Measurements from ENCODE around the gene NDUFS6.
A peak's percentile ranks its signal among the peaks of the same experiment; 100 is the strongest.

NDUFS6 gene

DNA sequence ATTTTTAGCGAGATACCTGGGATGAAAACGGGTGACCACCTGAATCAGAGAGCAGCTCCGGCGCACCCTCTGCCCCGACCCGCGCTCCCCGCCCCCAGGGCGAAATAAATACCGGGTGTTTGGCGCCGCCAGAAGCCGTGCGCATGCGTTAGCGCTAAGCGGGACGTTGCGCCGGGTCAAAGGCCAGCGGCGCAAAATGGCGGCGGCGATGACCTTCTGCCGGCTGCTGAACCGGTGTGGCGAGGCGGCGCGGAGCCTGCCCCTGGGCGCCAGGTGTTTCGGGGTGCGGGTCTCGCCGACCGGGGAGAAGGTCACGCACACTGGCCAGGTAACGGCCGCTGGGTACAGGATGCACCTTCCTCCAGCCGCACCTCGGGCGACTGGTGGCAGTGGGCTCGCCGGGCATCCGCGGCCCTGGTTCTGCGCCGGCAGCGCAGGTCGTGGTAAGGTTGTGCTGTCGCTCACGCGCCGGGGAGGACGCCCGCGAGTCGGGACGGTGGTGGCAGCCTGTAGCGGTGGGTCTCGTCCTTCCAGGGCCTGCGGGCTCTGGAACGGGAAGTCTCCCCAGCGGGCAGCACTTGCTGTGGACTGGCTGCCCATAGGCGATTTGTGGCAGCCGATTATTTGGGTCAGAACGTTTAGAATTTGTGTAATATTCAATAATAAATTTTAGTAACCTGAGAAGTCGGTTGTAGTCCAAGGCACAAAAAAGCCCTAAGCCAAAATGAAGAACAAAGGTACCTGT lies at the start of gene NDUFS6:
NDUFS6 (plus strand) TSS at position 186 of the 745 bp plus-strand sequence; CDS start at position 197, 11 bp downstream.
- DNase-seq: peak; percentile 44

DNA sequence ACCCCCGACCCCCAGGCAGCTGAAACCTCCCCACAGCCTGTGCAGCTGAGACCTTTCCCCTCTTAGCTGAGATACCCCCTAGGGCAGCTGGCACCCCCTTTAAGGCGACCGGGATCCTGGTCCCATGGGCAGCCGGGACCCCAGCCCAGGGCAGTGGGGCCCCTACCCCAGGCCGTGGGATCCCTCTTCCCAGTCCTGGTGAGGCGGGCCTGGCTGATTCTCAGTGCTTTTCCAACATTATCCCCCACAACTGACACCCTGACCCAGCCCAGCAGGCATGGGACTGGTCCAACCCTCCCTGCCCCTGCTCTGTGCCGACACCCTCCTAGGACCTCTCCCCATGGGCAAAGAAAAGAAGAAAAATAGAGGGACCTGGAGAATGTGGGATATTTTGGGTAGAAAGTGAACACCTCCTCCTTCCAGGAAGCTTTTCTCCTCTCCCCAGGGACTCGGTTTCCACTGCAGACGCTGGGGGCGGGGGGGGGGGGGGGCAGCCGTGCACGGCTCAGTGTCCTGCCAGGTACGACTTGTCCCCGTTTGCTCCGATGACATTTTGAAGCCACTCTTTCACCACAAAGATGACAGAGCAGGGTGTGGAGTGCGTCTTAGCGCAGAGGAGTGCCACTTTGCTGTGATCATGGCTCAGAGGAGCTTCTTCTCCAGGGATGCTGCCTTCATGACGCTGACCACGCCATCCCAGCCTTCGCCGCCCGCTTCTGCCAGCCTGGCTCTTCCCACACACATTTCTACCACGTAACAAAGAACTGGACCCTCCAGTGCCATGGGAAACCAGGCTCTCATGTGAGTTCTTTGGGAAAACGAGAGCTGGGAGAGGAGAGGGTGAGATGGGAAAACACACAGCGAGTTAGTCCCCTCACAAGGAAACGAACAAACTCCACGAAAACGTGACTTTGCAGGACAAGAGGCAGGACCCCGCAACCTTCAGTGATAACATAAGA lies 49.1 kb upstream of the NDUFS6 start:
- no peak for DNase-seq

DNA sequence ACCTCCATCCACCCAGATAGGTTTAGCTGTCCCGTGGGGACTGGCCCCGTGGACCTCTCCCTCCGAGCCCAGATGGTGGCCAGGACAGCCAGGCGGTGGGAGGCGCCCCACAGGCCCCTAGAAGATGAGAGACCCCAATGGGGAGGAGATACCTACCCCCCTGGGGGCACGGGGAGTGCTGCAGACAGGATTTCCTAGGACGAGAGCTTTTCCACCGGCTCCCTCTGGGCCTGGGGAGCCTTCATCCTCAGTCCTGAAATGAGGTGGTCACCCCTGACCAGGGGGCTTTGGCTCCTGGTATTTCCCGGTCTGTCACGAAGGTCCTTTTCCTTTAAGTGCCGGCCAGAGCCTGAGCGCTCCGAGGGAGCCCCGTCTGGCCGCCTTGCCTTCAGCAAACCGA lies 48.3 kb upstream of the NDUFS6 start:
- DNase-seq: no peak

DNA sequence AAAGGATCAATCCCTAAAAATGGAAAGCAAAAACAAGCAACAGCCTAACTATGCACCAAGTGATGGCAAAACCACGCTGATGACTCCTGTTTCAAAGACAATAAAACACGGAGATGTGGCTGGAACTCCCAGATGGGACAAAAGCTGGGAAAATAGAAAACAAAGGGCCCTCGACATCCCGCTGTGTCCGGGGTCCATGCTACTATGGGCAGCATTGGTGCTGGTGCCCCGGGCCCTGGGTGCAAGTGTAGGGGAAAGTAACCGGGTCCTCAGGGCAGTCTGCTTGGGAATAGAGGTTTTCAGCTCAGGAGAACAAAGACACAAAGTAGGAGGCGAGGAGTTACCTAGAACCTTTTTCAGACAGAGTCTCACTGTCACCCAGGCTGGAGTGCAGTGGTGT lies 47.7 kb upstream of the NDUFS6 start:
- no peak for DNase-seq

DNA sequence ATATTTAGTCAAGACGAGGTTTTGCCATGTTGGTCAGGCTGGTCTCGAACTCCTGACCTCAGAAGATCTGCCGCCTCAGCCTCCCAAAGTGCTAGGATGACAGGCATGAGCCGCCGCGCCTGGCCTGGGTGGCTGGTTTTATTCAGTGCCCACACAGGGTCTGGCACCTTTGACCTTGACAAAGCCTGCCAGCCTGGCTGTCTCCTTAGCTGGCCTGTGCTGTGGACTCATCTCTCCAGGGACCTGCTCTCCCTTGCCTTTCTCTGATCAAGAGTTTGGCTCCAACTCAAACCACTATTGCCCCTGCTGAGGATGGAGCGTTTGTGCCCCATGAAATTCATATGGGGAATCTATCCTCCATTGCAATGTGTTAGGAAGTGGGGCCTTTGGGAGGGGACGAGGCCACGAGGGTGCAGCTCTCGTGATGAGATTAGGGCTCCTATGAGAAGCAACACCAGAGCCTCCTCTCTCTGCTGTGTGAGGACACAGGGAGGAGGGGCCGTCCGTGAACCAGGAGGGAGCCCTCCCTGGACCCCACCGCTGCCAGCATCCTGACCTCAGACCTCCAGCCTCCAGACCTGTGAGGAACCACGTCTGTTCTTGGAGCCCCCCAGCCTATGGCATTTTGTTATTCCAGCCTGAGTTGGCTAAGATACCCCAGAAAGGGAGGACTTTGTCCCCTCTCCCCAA lies 46.5 kb upstream of the NDUFS6 start:
- DNase-seq: no peak

DNA sequence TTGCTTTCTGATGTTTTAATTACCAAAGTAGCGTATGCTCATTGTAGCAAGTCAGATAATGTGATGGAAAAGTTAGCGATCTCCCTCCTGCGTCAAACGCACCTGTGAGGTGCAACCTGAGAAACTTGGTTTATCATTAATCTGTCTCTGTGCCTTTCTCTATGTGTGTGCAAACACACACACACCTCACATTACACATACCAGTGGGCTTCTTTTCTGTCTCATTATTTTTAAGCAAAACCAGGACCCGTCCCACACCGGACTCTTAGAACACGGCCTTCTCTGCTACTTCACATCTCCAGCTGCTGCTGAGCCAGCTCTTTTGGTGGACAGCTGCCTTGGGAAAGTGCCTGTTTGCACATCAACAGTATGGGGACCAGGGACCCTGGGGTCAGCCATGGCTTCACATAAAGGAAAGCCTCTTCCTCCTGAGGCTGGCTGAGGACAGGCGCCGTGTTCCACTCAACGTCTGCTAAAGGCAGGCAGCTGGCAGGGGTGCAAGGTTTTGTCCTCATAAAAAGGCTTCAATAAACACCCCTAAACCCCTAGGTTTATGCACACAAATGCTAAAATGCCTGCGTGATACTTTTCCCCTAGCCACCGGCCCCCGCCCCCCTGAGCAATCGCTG lies 45.8 kb upstream of the NDUFS6 start:
- DNase-seq: no peak

DNA sequence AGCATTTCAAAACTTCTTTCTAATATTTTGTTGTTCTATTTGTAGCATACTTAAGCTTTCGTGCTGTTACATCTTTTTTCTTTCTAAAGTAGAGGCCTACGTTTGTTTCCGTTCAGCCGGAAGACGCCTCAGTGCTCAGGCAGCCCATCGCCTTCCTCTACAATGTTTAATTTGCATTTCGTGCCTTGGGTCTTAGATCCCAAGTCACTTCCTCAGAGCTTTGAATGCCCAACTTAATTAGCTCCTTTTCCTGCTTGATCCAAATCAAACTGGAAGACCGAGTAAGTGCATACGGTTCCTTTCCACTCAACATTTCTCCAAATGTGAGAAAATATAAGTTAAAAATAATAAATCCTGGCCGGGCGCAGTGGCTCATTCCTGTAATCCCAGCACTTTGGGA lies 44.7 kb upstream of the NDUFS6 start:
- DNase-seq: no peak

DNA sequence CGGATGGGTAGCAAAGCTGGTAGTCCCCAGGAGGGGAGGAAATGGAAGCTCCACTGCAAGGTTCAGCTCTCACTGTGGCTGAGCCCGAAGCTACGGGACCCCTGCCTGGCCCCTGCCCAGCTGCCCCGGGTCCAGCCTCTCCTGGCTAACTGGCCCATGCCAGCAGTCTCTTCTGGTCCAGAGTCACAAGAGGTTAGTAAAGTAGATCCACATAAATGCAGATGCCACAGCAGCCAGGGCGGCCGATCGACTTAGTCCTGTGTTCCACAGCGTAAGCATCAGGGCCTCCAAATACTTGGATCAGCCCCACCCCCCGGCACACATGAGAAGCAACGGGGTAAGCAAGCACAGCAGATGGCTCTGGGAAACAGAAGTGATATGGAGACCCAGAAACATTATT lies 43.7 kb upstream of the NDUFS6 start:
- no peak for DNase-seq

DNA sequence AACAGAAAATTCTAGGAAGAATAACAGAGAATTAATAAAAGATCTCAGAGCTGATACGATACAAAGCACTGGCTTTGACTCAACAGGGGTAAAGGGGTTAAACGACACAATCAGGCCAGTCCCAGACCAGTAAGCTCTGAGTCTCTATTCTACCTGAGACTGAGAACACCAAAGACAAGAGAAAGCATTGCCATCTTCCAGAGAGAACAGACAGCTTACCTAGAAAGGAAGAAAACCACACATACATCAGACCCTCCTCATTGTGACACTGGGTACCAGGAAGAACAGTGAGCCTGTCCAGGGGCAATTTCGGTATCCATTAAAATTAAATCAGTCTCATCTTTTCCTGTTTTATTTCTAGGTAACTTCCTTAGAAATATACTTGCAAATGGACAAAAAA lies 42.6 kb upstream of the NDUFS6 start:
- no peak for DNase-seq

DNA sequence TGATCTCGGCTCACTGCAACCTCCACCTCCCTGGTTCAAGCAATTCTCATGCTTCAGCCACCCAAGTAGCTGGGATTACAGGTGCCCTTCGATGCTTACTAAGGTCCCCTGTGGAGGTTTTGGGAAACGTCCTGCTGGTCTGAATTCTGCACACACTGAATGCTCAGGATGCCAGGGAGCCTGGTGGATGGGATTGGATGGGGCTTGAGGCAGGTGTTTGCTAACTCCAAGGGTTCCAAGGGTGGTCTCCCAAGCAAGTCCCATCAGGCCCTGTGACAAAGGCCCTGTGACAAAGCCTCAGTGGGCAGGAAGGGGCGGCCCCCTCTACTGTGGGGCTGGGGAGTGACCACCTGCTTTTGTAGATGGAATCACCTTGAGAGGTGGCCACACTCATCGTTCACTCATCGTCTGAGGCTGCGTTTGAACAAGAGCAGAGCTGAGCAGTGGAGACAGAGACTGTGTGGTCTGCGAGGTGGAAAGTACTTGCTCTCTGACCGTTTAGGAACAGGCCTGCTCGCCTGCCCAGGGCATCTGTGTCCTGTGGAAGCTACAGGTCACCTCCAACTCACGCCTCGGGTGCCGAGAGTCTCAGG lies 41.7 kb upstream of the NDUFS6 start:
- no peak for DNase-seq

DNA sequence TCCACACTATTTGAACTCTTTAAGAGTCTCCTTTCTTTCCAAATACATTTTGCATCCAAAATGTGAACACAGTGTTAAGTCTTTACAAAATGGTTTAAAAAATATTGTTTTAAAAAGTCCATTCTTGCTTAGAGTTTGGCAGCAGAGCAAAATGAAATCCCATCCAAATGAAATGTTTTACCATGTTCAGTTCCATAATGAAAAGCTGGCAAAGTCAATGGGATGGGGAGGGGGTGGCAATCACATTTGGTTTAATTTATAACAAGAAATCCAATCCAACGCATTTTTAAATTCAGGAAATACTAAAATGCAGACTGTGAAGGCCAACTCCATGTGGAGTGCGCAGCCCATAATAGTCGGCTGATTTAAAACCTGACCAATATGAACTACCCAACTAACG lies 41.0 kb upstream of the NDUFS6 start:
- no peak for DNase-seq

DNA sequence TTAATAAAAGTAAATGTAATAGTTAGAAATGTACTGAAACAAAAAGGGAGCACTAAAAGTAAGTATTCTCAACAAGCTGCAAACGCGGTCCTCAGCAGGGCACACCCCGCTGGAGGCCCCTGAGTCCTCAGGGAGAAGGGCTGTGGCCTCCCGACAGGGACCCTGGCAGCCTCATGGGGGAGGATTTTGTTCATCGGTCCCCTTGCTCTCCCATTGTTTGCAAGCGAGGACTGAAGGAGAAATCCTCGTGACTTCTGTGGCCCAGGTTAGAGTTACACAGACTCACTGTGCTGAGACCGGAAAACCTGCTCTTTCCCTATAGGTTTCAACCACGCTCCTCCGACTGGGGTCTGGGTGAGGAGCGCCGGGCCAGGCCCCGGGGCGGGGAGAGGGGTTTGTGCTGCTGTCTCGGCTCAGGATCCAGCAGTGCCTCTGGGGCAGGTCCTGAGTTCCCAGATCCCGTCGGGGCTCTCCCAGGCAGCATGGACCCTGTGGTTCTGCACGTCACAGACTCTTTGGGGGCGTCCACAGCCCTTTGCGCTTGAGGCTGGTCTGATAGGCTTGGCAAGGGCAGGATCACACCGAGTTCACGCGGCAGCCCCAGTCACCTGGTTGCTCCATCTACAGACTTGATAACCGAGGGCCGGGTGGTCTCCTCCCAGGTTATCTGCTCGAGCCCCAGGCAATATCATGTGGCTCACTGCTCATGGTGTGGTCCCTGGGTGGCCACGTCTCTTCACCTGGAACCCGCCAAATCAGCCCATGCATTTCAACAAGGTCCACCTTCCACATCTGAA lies 40.4 kb upstream of the NDUFS6 start:
- no peak for DNase-seq

DNA sequence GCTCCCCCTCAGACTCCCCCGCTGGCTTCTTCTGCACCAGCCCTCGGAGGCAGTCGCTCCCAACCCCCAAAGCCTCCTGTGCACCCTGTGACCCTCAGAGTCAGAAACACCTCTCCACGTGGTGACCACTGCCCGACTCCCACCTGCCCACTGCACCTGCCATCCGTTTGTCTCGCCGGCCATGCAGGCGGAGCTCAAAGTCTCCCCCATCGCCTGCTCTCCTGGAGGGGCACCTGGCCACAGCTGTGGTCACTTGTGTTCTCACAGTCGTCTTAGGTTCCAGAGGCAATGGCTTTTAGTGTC lies 39.8 kb upstream of the NDUFS6 start:
- no peak for DNase-seq

DNA sequence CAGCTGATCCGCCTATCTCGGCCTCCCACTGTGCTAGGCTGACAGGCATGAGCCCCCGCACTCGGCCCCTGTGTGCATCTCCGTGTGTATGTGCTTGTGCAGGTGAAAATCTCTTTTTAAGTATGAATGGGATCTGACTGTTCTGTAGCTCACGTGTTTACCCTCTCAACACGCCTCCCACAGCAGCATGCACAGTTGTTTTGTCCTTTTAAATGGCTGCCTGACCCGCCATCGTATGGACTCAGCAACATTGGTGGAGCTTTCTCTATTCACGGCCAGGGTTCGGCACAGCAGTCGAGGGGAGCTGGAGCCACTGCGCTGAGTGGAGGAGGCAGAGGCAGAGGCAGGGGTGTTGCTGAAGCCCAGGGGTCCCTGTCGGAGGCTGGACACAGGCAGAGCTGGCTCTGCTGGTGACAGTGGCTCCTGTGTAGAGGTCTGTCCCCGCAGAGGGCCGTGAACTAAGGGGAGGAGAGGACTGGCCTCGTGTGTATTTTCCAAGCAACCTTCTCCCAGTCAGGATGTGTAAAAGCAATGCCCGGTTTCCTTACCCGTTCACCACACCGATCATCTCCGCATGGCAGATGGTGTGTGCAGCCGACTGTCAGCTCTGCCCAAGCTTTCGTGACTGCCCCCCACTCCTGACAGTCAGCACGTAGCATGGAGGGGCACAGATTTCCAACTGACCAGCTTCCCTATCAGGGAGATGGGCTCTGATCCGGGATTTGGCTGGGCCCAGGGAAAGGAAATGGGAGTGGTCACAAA lies 38.9 kb upstream of the NDUFS6 start:
- DNase-seq: no peak

DNA sequence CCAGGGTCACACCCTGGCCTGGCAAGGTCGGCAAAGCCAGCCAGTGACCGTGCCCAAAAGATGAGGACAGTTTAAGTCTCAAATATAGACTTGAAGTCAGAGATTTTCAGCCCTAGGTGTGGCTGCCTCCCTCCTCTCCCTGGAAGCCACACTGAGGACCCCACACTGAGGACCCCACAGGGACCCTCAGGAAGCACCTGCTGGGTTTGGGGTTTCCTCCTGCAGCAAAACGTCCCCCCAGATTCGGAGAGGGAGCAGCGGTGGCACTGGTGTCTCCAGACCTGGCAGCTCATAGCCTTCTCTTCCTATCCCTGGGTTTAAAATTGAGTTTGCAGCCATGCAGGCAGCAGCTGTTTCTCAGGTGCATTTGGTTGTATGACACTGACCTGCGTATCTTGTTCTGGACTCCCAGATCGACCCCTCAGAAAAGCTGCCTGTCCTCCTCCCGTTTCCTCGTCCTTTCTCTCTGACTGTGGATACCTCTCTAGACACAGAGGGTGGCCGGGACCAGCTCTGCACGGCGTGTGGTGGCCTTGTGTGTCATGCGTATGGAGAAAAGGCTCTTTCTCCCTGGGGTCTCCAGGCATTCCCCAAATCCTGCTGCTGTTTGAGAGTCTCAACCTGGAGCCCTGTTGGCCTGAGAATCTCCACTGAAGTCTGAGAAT lies 38.2 kb upstream of the NDUFS6 start:
- no peak for DNase-seq

DNA sequence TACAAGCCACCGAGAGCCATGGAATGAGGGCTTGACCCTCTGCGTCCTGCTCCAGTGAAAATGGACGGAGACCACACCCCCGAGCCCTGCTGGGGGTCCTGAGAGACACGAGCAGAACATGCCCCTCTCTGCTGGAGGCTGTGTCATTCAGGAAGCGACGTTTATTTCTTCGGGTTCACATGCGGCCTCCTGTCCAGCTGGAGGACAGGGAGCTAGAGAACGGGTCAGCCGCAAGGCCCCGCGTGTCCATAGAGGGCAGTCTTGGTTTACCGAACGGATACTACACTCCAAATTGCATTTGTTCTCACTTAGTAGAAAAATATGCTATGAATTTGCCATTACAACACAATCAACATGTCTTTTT lies 37.7 kb upstream of the NDUFS6 start:
- no peak for DNase-seq

DNA sequence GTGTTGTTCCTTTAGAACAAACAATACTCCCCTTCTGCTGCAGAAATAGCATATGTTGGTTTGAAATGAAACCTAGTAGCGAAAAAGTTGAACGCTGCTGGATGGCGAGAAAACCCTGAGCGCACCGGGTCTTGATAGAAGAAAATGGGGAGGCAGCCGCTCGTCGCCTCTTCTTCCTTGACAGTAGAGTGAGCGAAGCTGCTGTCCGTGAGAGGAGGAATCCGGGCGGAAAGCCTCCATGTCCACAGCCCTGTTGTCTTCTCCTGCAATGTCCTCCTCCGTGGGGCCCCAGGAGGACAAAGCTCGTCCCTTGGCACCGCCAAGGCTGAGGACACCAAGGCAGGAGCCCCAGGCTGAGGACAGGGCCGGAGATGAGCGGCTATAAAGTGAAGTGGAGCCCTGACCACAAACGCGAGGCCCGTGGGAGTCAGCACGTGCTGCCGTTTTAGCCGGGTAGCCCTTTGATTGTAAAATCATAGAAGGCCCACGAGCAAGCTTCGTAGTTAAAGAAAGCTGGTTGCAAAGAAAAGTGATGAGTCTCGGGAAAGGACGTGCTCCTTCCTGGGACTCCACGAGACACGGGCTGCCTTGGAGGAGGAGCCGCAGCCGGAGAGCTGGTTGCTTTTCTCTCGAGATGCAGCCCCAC lies 37.1 kb upstream of the NDUFS6 start:
- no peak for DNase-seq

DNA sequence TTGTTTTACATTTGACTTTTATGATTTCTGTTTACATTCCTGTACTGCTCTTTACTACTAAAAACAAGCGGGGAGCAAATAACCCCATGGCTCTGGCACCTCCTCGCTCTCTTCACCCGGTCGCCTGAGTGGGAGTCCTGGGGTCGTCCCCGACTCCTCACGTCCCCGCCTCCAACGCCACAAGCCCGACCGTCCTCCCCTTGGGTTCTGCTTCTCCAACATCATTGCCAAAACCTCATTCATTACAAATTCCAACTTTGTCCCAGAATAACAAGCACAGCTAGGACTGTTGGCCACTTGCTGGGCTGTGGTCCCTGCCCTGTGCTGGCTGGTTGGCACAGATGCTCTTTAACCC lies 36.6 kb upstream of the NDUFS6 start:
- DNase-seq: no peak

DNA sequence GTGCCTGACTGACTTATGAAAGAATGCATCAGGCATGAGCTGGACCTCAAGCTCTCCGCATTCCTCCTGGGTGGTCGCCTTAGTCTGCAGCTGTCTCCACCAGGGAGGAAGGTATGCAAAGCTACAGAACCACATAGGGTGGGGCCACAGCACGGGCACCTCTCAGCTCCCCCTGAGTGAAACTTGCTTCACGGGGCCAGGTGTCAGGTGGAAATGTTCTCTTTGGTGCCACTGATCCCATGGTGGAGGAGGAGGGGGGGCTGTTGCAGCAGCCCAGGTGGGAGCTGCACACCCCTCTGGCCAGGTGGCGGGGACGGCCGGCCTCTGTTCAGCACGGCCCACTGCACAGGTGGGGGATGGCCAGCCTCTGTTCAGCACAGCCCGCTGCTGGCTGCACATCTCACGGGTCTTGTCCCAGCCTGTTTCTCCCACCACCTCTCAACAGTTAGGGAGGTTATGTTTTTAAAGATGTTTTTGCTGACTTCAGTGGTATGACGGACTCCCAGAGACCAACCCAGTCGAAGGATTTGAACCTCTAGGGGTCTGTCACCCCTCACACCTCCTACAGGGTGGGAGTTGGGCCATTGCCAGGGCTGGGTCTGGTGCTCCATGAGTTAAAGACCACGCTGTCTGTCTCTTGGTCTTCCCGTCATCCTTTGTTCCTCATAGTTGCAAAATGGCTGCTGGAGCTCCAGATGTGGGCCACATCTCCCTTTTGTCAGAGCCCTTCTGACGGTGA lies 35.9 kb upstream of the NDUFS6 start:
- DNase-seq: no peak

DNA sequence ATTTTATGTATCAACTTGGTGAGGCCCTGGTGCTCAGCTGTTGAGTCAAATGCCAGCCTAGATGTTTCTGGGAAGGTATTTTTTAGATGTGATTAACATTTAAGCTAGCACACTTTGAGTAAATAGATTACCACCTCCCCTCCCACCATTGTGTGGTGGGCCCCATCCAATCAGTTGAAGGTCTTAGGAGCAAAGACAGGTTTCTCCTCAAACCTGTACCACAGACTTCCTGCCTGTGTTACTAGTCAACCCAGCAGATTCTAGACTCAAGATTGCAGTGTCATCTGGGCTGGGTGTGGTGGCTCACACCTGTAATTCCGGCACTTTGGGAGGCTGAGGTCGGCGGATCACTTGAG lies 35.3 kb upstream of the NDUFS6 start:
- no peak for DNase-seq
